Midbrain (tissue), 1 donor: ENCODE results near the gene TENT4B.

Experiments used
- DNase-seq: peaks from one replicate; lab custom pipeline; 2025; lab: John Stamatoyannopoulos, UW

TENT4B gene

GRCh38 chr16:50195756-50196155, 42.6 kb downstream of the TENT4B start:
- no peak for DNase-seq

GRCh38 chr16:50197582-50197981, 44.5 kb downstream of the TENT4B start:
- no peak for DNase-seq

GRCh38 chr16:50198802-50199403, 45.8 kb downstream of the TENT4B start:
- DNase-seq = no peak

- DNase-seq = no peak
Measured at GRCh38 chr16:50201787-50202186, 48.7 kb downstream of the TENT4B start.

- DNase-seq = no peak
Measured at GRCh38 chr16:50202926-50203624, 50.0 kb downstream of the TENT4B start.

- no peak for DNase-seq
Measured at GRCh38 chr16:50203681-50204080, 50.6 kb downstream of the TENT4B start.

- DNase-seq = no peak
Measured at GRCh38 chr16:50204453-50205108, 51.5 kb downstream of the TENT4B start.

GRCh38 chr16:50207652-50208051, 54.5 kb downstream of the TENT4B start:
- DNase-seq = no peak

GRCh38 chr16:50208460-50208931, 55.4 kb downstream of the TENT4B start:
- DNase-seq = no peak

- DNase-seq = no peak
Measured at GRCh38 chr16:50209546-50210265, 56.6 kb downstream of the TENT4B start.

GRCh38 chr16:50210266-50211038, 57.3 kb downstream of the TENT4B start:
- peak; percentile 87 for DNase-seq

GRCh38 chr16:50213939-50214519, 60.9 kb downstream of the TENT4B start:
- DNase-seq = peak; percentile 69

- DNase-seq = no peak
Measured at GRCh38 chr16:50215680-50216079, 62.6 kb downstream of the TENT4B start.

GRCh38 chr16:50216231-50216630, 63.1 kb downstream of the TENT4B start:
- no peak for DNase-seq

- DNase-seq = no peak
Measured at GRCh38 chr16:50219402-50219975, 66.4 kb downstream of the TENT4B start.

- no peak for DNase-seq
Measured at GRCh38 chr16:50224286-50224685, 71.2 kb downstream of the TENT4B start.

GRCh38 chr16:50227120-50227519, 74.0 kb downstream of the TENT4B start:
- DNase-seq = no peak

- DNase-seq = no peak
Measured at GRCh38 chr16:50227665-50228064, 74.6 kb downstream of the TENT4B start.

- DNase-seq = no peak
Measured at GRCh38 chr16:50228364-50228868, 75.3 kb downstream of the TENT4B start.

- DNase-seq = no peak
Measured at GRCh38 chr16:50229149-50229726, 76.1 kb downstream of the TENT4B start.
